NB4 (cell line): Measurements from ENCODE around the gene FGD3.
"Not testable (repeated sequence)": the region's sequence is repeated elsewhere in the genome, so short reads cannot be mapped to it uniquely, and the experiment has no call there.

ENCODE experiments used
- DNase-seq: peaks from one replicate; pipeline ENCODE4 v3.0.0; 2010; ENCODE audit warnings: low read depth
- H3K4me3 ChIP-seq: one replicate; pipeline ENCODE4 v1.5.1; 2011; ENCODE audit warnings: mild to moderate bottlenecking, low read depth, low read length, moderate library complexity
- MYC ChIP-seq: IDR thresholded peaks from 2 replicates; pipeline ENCODE4 v1.6.1; 2011; ENCODE audit warnings: low read depth, low read length
- POLR2A ChIP-seq: IDR thresholded peaks from 2 replicates; pipeline ENCODE4 v1.6.1; 2011; ENCODE audit warnings: mild to moderate bottlenecking; ENCODE audit not compliant: insufficient read length; ENCODE audit errors: extremely low read depth
- TF ChIP-seq, protein P1 (sequence below): IDR thresholded peaks from one replicate; pipeline ENCODE4 v1.5.1; 2012; ENCODE audit warnings: low read depth, low read length
- TF ChIP-seq, protein P2 (sequence below): IDR thresholded peaks from 2 replicates; pipeline ENCODE4 v1.6.1; 2011; ENCODE audit warnings: low read depth, low read length

The FGD3 gene

DNA sequence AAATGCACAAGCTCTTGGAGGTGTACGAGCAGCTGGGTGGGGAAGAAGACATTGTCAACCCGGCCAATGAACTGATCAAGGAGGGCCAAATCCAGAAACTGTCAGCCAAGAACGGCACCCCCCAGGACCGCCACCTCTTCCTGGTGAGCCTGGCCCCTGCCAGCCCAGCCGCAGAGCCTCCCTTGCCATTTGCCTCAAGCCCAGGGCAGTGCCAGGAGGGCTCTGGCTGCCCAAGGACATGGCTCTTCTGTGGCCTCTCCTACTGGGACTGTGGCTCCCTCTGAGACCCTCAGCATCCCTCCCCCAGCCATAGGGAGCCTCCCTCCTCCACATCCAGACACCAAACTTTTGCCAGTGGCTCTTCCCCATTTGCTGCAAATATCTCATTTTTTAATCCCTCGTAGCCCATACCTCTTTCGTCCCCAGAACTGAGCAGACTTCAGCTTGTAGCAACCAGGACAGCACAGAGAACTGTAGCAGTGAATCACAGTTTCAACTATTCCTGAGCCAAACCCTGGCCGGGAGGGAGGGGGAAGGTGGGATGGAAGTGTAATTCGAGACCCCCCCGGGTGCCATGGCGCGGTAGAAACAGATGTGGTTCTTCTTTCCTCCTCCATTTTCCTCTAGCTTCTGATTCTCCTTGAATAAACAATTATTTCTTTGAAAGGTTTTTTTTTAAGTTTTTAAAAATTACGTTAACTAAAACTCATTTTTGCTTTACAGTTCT, 66.7 kb downstream of the FGD3 start:
- no peak overlapping the region for H3K4me3 ChIP-seq
- no peak for DNase-seq
- TF ChIP-seq, protein P1, sequence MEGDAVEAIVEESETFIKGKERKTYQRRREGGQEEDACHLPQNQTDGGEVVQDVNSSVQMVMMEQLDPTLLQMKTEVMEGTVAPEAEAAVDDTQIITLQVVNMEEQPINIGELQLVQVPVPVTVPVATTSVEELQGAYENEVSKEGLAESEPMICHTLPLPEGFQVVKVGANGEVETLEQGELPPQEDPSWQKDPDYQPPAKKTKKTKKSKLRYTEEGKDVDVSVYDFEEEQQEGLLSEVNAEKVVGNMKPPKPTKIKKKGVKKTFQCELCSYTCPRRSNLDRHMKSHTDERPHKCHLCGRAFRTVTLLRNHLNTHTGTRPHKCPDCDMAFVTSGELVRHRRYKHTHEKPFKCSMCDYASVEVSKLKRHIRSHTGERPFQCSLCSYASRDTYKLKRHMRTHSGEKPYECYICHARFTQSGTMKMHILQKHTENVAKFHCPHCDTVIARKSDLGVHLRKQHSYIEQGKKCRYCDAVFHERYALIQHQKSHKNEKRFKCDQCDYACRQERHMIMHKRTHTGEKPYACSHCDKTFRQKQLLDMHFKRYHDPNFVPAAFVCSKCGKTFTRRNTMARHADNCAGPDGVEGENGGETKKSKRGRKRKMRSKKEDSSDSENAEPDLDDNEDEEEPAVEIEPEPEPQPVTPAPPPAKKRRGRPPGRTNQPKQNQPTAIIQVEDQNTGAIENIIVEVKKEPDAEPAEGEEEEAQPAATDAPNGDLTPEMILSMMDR = no peak
- TF ChIP-seq POLR2A (no peak), MYC (no peak)
- TF ChIP-seq, protein P2, sequence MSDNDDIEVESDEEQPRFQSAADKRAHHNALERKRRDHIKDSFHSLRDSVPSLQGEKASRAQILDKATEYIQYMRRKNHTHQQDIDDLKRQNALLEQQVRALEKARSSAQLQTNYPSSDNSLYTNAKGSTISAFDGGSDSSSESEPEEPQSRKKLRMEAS = no peak

DNA sequence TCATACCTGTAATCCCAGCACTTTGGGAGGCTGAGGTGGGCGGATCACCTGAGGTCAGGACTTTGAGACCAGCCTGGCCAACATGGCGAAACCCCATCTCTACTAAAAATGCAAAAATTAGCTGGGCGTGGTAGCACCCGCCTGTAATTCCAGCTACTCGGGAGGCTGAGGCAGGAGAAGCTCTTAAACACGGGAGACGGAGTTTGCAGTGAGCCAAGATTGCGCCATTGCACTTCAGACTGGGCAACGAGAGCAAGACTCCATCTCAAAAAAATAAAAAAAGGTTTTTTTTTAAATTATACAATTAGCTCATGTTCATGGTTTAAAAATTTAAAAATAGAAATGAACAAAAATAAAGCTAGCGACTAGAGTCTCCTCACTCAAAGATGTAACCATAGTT, 67.9 kb downstream of the FGD3 start:
- DNase-seq, H3K4me3 ChIP-seq: not testable (repeated sequence)

DNA sequence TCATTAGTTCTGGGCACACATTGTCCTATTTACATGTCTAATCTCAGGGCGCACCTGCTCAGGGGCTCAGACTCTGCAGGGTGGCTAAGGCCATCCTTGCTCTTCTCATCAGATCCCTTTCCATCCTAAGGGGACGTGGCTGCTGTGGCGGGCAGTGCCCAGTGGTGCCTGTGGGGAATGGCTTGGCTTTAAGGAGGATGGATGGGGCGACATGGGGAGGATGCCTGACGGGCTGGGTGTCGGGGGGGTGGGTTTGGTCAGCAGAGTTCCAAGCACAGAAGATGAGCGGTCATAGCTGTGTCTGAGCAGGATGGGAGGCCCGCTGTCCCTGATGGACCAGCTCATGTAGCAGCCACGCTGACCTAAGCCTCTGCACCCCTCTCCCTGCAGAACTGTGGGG, 70.3 kb downstream of the FGD3 start:
- TF ChIP-seq POLR2A (no peak), MYC (no peak)
- TF ChIP-seq, protein P2 = no peak
- TF ChIP-seq, protein P1 = no peak
- H3K4me3 ChIP-seq = no peak overlapping the region
- no peak for DNase-seq

DNA sequence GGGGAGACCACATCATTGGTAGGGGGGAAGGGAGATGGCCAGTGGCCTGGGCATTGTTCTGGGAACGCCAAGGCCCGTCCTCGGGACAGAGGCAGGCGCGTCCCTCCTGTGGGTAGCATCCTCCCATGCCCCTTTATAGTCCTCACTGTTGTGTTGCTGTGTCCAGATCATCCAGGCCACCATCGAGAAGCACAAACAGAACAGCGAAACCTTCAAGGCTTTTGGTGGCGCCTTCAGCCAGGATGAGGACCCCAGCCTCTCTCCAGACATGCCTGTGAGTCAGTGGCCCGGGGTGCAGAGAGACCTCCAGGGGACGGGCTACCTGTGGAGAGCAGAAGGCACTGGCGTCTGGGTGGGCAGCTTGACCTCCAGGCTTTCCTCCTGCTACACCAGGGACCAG, 72.8 kb downstream of the FGD3 start:
- DNase-seq = no peak
- no peak for TF ChIP-seq POLR2A
- TF ChIP-seq, protein P1 = no peak
- TF ChIP-seq MYC = no peak
- TF ChIP-seq, protein P2 = no peak
- H3K4me3 ChIP-seq = no peak overlapping the region

DNA sequence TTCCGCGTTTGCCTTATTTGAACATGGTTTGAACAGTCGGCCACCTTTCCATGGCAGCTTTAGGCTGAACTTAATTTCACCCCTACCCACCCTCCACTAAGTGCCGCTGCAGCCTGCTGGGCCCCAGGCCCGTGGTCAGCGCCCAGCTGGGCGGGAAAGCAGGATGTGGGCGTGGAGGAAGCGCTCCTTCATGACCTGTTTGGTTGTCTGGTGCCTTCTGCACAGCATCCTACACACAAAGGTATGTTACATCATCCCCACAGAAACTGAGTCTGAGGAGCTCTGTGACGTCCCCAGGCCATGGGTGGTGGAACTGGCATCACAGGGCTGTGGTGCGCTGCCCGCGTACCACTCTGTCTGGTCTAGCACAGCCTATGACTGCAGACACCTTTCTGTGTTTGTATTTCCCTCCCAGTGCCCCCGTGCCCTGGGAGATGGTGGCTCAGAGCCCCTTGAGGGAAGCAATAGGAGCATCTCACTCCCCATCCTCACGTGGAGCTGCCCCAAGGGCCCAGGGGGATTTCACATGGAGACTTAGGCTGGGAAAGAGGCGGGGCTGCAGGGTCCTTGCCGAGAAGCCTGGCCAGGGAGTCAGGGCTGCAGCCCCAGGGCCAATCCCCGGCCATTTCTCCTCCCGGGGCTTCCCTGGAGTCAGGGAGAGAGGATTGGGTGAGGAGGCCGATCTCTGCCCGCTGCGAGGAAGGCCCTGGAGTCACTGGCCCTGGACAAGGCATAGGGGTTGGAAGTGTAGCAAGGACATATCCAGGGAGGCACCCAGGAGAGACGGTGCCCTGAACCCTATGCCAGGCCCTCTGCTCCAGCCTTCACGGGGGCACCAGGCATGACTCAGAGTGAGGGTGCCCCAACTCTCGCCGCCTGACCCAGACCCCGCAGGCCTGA, 73.7 kb downstream of the FGD3 start:
- TF ChIP-seq, protein P2 = no peak
- TF ChIP-seq MYC (no peak), POLR2A (no peak)
- TF ChIP-seq, protein P1 = no peak
- H3K4me3 ChIP-seq = no peak overlapping the region
- DNase-seq = peak; percentile 56

DNA sequence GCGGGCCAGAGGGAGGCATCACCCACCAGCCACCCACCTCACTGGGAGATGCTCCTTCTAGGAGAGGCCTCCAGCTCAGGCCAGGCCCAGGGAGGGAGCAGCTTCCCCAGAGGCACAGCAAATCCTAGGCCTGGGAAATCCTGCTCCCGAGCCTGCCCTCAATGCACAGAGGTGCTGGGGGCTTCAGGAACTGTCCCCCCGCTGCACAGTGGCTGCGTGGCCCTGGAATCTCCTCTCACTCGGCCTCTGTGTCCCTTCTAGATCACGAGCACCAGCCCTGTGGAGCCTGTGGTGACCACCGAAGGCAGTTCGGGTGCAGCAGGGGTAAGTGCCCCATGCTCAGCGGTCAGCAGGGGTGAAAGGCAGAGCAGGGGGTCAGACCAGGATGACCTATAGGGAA, 74.7 kb downstream of the FGD3 start:
- TF ChIP-seq MYC (no peak), POLR2A (no peak)
- TF ChIP-seq, protein P1 = no peak
- TF ChIP-seq, protein P2 = no peak
- H3K4me3 ChIP-seq = no peak overlapping the region
- DNase-seq = no peak
